Ishikawa (cell line): ENCODE measurements around the gene CISTR.

Experiments
- CEBPB ChIP-seq: IDR thresholded peaks from 2 replicates; pipeline ENCODE4 v1.6.1; 2012
- CREB1 ChIP-seq: IDR thresholded peaks from 2 replicates; pipeline ENCODE4 v1.6.1; 2012; ENCODE audit warnings: low read depth
- EGR1 ChIP-seq: IDR thresholded peaks from 2 replicates; pipeline ENCODE4 v1.6.1; 2012
- EP300 ChIP-seq: IDR thresholded peaks from 2 replicates; pipeline ENCODE4 v1.6.1; 2012; ENCODE audit warnings: borderline replicate concordance
- FOXM1 ChIP-seq: IDR thresholded peaks from 2 replicates; pipeline ENCODE4 v1.6.1; 2012; ENCODE audit warnings: low read depth, borderline replicate concordance
- RAD21 ChIP-seq: IDR thresholded peaks from 2 replicates; pipeline ENCODE4 v1.6.1; 2012; ENCODE audit warnings: low read depth
- TAF1 ChIP-seq: IDR thresholded peaks from 2 replicates; pipeline ENCODE4 v1.6.1; 2012; ENCODE audit warnings: low read depth, mild to moderate bottlenecking
- TCF12 ChIP-seq: IDR thresholded peaks from 2 replicates; pipeline ENCODE4 v1.6.1; 2012; ENCODE audit warnings: low read depth
- TEAD4 ChIP-seq: IDR thresholded peaks from 2 replicates; pipeline ENCODE4 v1.6.1; 2012
- YY1 ChIP-seq: IDR thresholded peaks from 2 replicates; pipeline ENCODE4 v1.6.1; 2012; ENCODE audit warnings: low read depth
- TF ChIP-seq, protein P1 (sequence below): IDR thresholded peaks from 2 replicates; pipeline ENCODE4 v1.6.1; 2012; ENCODE audit warnings: low read depth, mild to moderate bottlenecking
- TF ChIP-seq, protein P2 (sequence below): IDR thresholded peaks from 2 replicates; pipeline ENCODE4 v1.6.1; 2012
- TF ChIP-seq, protein P3 (sequence below): IDR thresholded peaks from 2 replicates; pipeline ENCODE4 v1.6.1; 2012

DNA sequence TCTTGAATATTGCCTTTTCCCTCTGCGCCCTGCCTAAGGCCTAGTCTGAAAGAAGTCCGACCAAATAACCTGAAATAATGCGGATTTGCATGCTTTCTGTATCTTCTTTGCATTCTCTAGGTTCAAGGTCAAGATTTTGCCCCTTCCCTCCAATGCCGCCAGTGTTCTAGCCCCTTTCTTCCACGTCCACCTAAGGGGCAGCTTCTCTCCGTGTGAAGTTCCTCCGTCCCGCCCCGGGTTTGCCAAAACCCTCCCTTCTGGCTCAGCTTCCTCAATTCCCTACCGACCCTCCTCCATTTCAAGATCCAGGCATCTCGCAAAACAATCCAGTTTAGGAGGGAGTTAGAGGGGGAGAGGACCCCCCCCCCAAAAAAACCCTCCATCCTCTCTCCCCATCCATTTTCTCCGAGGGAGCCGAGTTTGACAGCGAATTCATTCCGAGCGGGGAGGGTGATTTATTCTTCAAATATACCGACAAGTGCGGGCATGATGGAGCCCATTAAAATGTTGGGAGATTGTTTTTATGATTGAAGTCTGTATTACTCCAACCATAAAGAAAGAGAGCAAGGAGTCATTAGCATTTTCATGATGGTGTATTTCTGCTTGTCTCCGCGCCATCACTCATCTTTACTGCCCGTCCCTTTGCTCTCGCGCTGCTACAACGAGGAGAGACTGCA is 55.0 kb downstream of the CISTR start:
- TF ChIP-seq TAF1, result no peak
- TF ChIP-seq, protein P1, sequence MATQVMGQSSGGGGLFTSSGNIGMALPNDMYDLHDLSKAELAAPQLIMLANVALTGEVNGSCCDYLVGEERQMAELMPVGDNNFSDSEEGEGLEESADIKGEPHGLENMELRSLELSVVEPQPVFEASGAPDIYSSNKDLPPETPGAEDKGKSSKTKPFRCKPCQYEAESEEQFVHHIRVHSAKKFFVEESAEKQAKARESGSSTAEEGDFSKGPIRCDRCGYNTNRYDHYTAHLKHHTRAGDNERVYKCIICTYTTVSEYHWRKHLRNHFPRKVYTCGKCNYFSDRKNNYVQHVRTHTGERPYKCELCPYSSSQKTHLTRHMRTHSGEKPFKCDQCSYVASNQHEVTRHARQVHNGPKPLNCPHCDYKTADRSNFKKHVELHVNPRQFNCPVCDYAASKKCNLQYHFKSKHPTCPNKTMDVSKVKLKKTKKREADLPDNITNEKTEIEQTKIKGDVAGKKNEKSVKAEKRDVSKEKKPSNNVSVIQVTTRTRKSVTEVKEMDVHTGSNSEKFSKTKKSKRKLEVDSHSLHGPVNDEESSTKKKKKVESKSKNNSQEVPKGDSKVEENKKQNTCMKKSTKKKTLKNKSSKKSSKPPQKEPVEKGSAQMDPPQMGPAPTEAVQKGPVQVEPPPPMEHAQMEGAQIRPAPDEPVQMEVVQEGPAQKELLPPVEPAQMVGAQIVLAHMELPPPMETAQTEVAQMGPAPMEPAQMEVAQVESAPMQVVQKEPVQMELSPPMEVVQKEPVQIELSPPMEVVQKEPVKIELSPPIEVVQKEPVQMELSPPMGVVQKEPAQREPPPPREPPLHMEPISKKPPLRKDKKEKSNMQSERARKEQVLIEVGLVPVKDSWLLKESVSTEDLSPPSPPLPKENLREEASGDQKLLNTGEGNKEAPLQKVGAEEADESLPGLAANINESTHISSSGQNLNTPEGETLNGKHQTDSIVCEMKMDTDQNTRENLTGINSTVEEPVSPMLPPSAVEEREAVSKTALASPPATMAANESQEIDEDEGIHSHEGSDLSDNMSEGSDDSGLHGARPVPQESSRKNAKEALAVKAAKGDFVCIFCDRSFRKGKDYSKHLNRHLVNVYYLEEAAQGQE, result no peak
- TF ChIP-seq EP300, result no peak
- no peak for TF ChIP-seq CEBPB
- no peak for TF ChIP-seq TEAD4
- TF ChIP-seq FOXM1, result no peak
- TF ChIP-seq YY1, result no peak
- TF ChIP-seq EGR1, result no peak
- TF ChIP-seq, protein P2, sequence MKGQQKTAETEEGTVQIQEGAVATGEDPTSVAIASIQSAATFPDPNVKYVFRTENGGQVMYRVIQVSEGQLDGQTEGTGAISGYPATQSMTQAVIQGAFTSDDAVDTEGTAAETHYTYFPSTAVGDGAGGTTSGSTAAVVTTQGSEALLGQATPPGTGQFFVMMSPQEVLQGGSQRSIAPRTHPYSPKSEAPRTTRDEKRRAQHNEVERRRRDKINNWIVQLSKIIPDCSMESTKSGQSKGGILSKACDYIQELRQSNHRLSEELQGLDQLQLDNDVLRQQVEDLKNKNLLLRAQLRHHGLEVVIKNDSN, result no peak
- TF ChIP-seq RAD21, result no peak
- TF ChIP-seq, protein P3, sequence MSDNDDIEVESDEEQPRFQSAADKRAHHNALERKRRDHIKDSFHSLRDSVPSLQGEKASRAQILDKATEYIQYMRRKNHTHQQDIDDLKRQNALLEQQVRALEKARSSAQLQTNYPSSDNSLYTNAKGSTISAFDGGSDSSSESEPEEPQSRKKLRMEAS, result no peak
- TF ChIP-seq CREB1, result no peak
- TF ChIP-seq TCF12, result no peak
